ENCODE measurements around the gene CNGB1. TPM values are rescaled to one million over a fixed set of nuclear protein-coding genes. Genes with fewer than 3 reads are reported as not detected.
A peak's percentile ranks its signal among the peaks of the same experiment; 100 is the strongest.
"Not testable (repeated sequence)": the region's sequence is repeated elsewhere in the genome, so short reads cannot be mapped to it uniquely, and the experiment has no call there.

The CNGB1 gene
- total RNA-seq, 1 experiment from 2014 or later = not detected

GRCh38 chr16:57875347-57875746, 95.6 kb downstream of the CNGB1 start:
- Histone ChIP-seq H3K36me3 (ENCODE audit: insufficient read depth, low read length, poor library complexity, severe bottlenecking) (no peaks in the 10 kb centered on the region), H3K27me3 (replicated peaks; ENCODE audit: insufficient read depth, low read depth, low read length, poor library complexity) (no peaks in the 10 kb centered on the region), H3K4me3 (ENCODE audit: low read depth, low read length, poor library complexity, severe bottlenecking) (no peak overlapping the region), H3K4me1 (ENCODE audit: insufficient read depth, low read length, poor library complexity, severe bottlenecking) (peaks cover 11% of the 10 kb centered on the region), H3K27ac (ENCODE audit: low read depth, low read length, poor library complexity, severe bottlenecking) (no peak overlapping the region), H3K9me3 (ENCODE audit: low read depth, low read length, poor library complexity, severe bottlenecking) (no peaks in the 10 kb centered on the region)
- CTCF ChIA-PET = no interaction called here
- no peak for TF ChIP-seq EZH2 (IDR thresholded peaks at IDR 0.05; ENCODE audit: borderline replicate concordance, low read depth, low read length, poor library complexity, severe bottlenecking)
- POLR2A ChIA-PET (ENCODE audit: low non-redundant PET) = no interaction called here
- DNase-seq (ENCODE audit: low spot score) = no peak
- intact Hi-C loops (cut with micrococcal nuclease; ENCODE audit: unreplicated experiment) = no loop called here
- BruUV-seq (replicated peaks) = no TSS peak

GRCh38 chr16:57873218-57873617, 97.7 kb downstream of the CNGB1 start:
- POLR2A ChIA-PET (ENCODE audit: low non-redundant PET) = no interaction called here
- TF ChIP-seq CTCF (conservative IDR thresholded peaks at IDR 0.05; ENCODE audit: low read depth, low read length) = no peak
- TF ChIP-seq EZH2 (IDR thresholded peaks at IDR 0.05; ENCODE audit: borderline replicate concordance, low read depth, low read length, poor library complexity, severe bottlenecking) = no peak

GRCh38 chr16:57872764-57873163, 98.2 kb downstream of the CNGB1 start:
- DNase-seq (ENCODE audit: low spot score); H3K36me3 ChIP-seq (ENCODE audit: insufficient read depth, low read length, poor library complexity, severe bottlenecking); H3K27ac ChIP-seq (ENCODE audit: low read depth, low read length, poor library complexity, severe bottlenecking); intact Hi-C loops (cut with micrococcal nuclease; ENCODE audit: unreplicated experiment); H3K27me3 ChIP-seq (replicated peaks; ENCODE audit: insufficient read depth, low read depth, low read length, poor library complexity); H3K9me3 ChIP-seq (ENCODE audit: low read depth, low read length, poor library complexity, severe bottlenecking); BruUV-seq (replicated peaks); CTCF ChIA-PET; H3K4me3 ChIP-seq (ENCODE audit: low read depth, low read length, poor library complexity, severe bottlenecking); POLR2A ChIA-PET (ENCODE audit: low non-redundant PET): not testable (repeated sequence)
- peaks cover 11% of the 10 kb centered on the region for H3K4me1 ChIP-seq (ENCODE audit: insufficient read depth, low read length, poor library complexity, severe bottlenecking)

More at GRCh38 chr16:57873218-57873617, 97.7 kb downstream of the CNGB1 start:
- Histone ChIP-seq H3K4me1 (ENCODE audit: insufficient read depth, low read length, poor library complexity, severe bottlenecking) (peaks cover 11% of the 10 kb centered on the region), H3K9me3 (ENCODE audit: low read depth, low read length, poor library complexity, severe bottlenecking) (no peaks in the 10 kb centered on the region), H3K4me3 (ENCODE audit: low read depth, low read length, poor library complexity, severe bottlenecking) (no peak overlapping the region), H3K27ac (ENCODE audit: low read depth, low read length, poor library complexity, severe bottlenecking) (no peak overlapping the region), H3K36me3 (ENCODE audit: insufficient read depth, low read length, poor library complexity, severe bottlenecking) (no peaks in the 10 kb centered on the region), H3K27me3 (replicated peaks; ENCODE audit: insufficient read depth, low read depth, low read length, poor library complexity) (no peaks in the 10 kb centered on the region)
- no peak for DNase-seq (ENCODE audit: low spot score)
- CTCF ChIA-PET = no interaction called here
- BruUV-seq (replicated peaks) = no TSS peak
- intact Hi-C loops (cut with micrococcal nuclease; ENCODE audit: unreplicated experiment) = no loop called here

- DNase-seq (ENCODE audit: low spot score) = peak; percentile 66
- BruUV-seq (replicated peaks) = no TSS peak
- Histone ChIP-seq H3K27ac (ENCODE audit: low read depth, low read length, poor library complexity, severe bottlenecking) (no peak overlapping the region), H3K4me1 (ENCODE audit: insufficient read depth, low read length, poor library complexity, severe bottlenecking) (peaks cover 19% of the 10 kb centered on the region), H3K36me3 (ENCODE audit: insufficient read depth, low read length, poor library complexity, severe bottlenecking) (no peaks in the 10 kb centered on the region), H3K9me3 (ENCODE audit: low read depth, low read length, poor library complexity, severe bottlenecking) (no peaks in the 10 kb centered on the region), H3K4me3 (ENCODE audit: low read depth, low read length, poor library complexity, severe bottlenecking) (no peak overlapping the region), H3K27me3 (replicated peaks; ENCODE audit: insufficient read depth, low read depth, low read length, poor library complexity) (no peaks in the 10 kb centered on the region)
- TF ChIP-seq EZH2 (IDR thresholded peaks at IDR 0.05; ENCODE audit: borderline replicate concordance, low read depth, low read length, poor library complexity, severe bottlenecking) = no peak
- no peak for TF ChIP-seq CTCF (conservative IDR thresholded peaks at IDR 0.05; ENCODE audit: low read depth, low read length)
- intact Hi-C loops (cut with micrococcal nuclease; ENCODE audit: unreplicated experiment) = no loop called here
- ChIA-PET POLR2A (ENCODE audit: low non-redundant PET) (no interaction called here), CTCF (interaction anchor here (0.6 kb wide), 1 partner anchor 129 kb away, joined by 3 read pairs; no protein-coding TSS in a partner anchor)
Observed at GRCh38 chr16:57871456-57871855, 99.5 kb downstream of the CNGB1 start.

Measured in A673 (cell line).